Adrenal gland (tissue), 12 donors: ENCODE data around the gene DGKK. TPM values are rescaled to one million over a fixed set of nuclear protein-coding genes. Genes with fewer than 3 reads are reported as not detected.

Experiments
- DNase-seq, 7 donors: peaks; one replicate each; pipeline ENCODE4 v3.0.0-alpha.2; 2019 to 2020
- H3K27ac ChIP-seq, 5 donors: fragments of 200-600 bp; sonication (generic) in 4 of 5; 1 replicate in 3 of 5; 2 replicates in 2 of 5; pipeline versions ENCODE4 v1.5.1 to v1.8.0; 2016 to 2020; ENCODE audit warnings: mild to moderate bottlenecking in 1 of 5
- H3K27me3 ChIP-seq: fragments of 200-600 bp; 2 replicates; pipeline ENCODE4 v1.8.0; 2021
- H3K36me3 ChIP-seq, 2 donors: fragments of 200-600 bp; replicated peaks in 1 of 2; 1 replicate in 1 of 2; 2 replicates in 1 of 2; pipeline versions ENCODE4 v1.5.1 to v1.8.0; 2018 to 2022
- H3K4me1 ChIP-seq, 2 donors: fragments of 200-600 bp; replicated peaks in 1 of 2; 1 replicate in 1 of 2; 2 replicates in 1 of 2; pipeline versions ENCODE4 v1.5.1 to v1.8.0; 2018 to 2021
- H3K4me3 ChIP-seq, 4 donors: fragments of 200-600 bp; sonication (generic) in 3 of 4; one replicate each; pipeline ENCODE4 v1.5.1; 2016 to 2018
- H3K9me3 ChIP-seq, 3 donors: fragments of 200-600 bp; sonication (generic) in 1 of 3; replicated peaks in 1 of 3; 1 replicate in 2 of 3; 2 replicates in 1 of 3; pipeline versions ENCODE4 v1.5.1 to v1.8.0; 2016 to 2021
- CTCF ChIP-seq, 6 experiments: fragments of 450-650 bp in 4 of 6; fragments of 200-600 bp in 2 of 6; sonication (generic) in 1 of 6; IDR thresholded peaks; 1 replicate in 5 of 6; 2 replicates in 1 of 6; pipeline versions ENCODE4 v1.5.1 to v1.8.0; 2016 to 2021; ENCODE audit warnings: antibody characterized with exemption in 6 of 6, mild to moderate bottlenecking in 2 of 6, moderate library complexity in 1 of 6
- POLR2A ChIP-seq, 2 donors: fragments of 450-650 bp; IDR thresholded peaks; one replicate each; pipeline ENCODE4 v1.6.1; 2017; ENCODE audit warnings: antibody characterized with exemption in 2 of 2, mild to moderate bottlenecking in 2 of 2, moderate library complexity in 1 of 2
- WGBS, 4 donors: extraction: QIAGEN DNeasy Blood & Tissue Kit in 2 of 4; methylation state at CpG; one replicate each; pipeline versions ENCODE4 v1.1.5 to v1.1.7; 2013 to 2017; 5-methylcytosine and 5-hydroxymethylcytosine counted together
- intact Hi-C, 2 donors: fragments of 100-400 bp; cut with DNase I; formaldehyde crosslinking; loops; one replicate each; pipeline versions ENCODE4 v1.14.1 to v1.15.0; 2022 to 2023
- polyA plus RNA-seq, 3 donors: library from polyadenylated mRNA; stranded (reverse); fragments of 200-250 nt in 2 of 3; fragments of 350-450 nt in 1 of 3; fragmentation: Illumina TruSeq in 1 of 3; extraction: RNeasy Lipid Tissue Mini Kit (QIAGEN cat#74804) in 1 of 3; gene quantifications; one replicate each; pipeline ENCODE4 v1.2.3, GENCODE V29; 2013 to 2014
- total RNA-seq, 9 donors: library from RNA; depleted of rRNA in 4 of 9; stranded (reverse); fragments of >200 nt in 4 of 9; fragments of 120-200 nt in 1 of 9; fragmentation: NEBNext Ultra II Directional in 1 of 9; extraction: Animal tissue kit (Norgen Biotek cat#: 25700) in 1 of 9; gene quantifications; one replicate each; pipeline versions ENCODE4 v1.1.0 to v1.2.4, GENCODE V29; 2013 to 2023
- donor health status: healthy with polysubstance abuse.
- donor health status: Bipolar disorder and iron deficiency.
- donor health status: DM: yes; HTN: yes; CAD: no.
- donor health status: DM: no; HTN: no; CAD: no.
- donor health status: DM: no; HTN: no; CAD: no.
- donor health status: DM: yes; HTN: yes; CAD: no.

The DGKK gene
- total and polyA plus RNA-seq, 12 donors, result 0.04 to 5.3 (median 1.3) TPM; not detected in 3

GRCh38 chrX:50447535-50447934, 23.1 kb downstream of the DGKK start:
- Histone ChIP-seq H3K4me3 (no peak overlapping the region), H3K27ac (no peak overlapping the region), H3K9me3 (no peaks in the 10 kb centered on the region), H3K36me3 (no peaks in the 10 kb centered on the region), H3K27me3 (peaks cover 31% of the 10 kb centered on the region), H3K4me1 (no peaks in the 10 kb centered on the region)
- TF ChIP-seq CTCF (IDR thresholded peaks at IDR 0.05) (no peak), POLR2A (IDR thresholded peaks at IDR 0.05) (no peak)
- WGBS, 4 donors, result 80 to 91% (median 84%) methylated on average over 3 of the region's 3 CpGs
- no peak for DNase-seq
- intact Hi-C loops, result no loop called here

- TF ChIP-seq POLR2A (IDR thresholded peaks at IDR 0.05) (no peak), CTCF (IDR thresholded peaks at IDR 0.05) (no peak)
- H3K4me1 ChIP-seq, result no peaks in the 10 kb centered on the region
Measured at GRCh38 chrX:50442426-50443116, 28.1 kb downstream of the DGKK start.

GRCh38 chrX:50436797-50437196, 33.8 kb downstream of the DGKK start:
- TF ChIP-seq CTCF (IDR thresholded peaks at IDR 0.05) (no peak), POLR2A (IDR thresholded peaks at IDR 0.05) (no peak)
- Histone ChIP-seq H3K9me3 (no peaks in the 10 kb centered on the region), H3K27ac (no peak overlapping the region), H3K36me3 (no peaks in the 10 kb centered on the region), H3K4me1 (no peaks in the 10 kb centered on the region), H3K27me3 (peaks cover 20% of the 10 kb centered on the region), H3K4me3 (no peak overlapping the region)
- intact Hi-C loops, result no loop called here
- no peak for DNase-seq
- WGBS, 4 donors, result 73 to 88% (median 80%) methylated on average over 6 of the region's 6 CpGs

More at GRCh38 chrX:50442426-50443116, 28.1 kb downstream of the DGKK start:
- Histone ChIP-seq H3K27me3 (peaks cover 14% of the 10 kb centered on the region), H3K4me3 (no peak overlapping the region), H3K9me3 (no peaks in the 10 kb centered on the region), H3K27ac (no peak overlapping the region), H3K36me3 (no peaks in the 10 kb centered on the region)
- 62 to 85% (median 73%) methylated on average over 3 of the region's 3 CpGs for WGBS, 4 donors
- intact Hi-C loops, result no loop called here
- no peak for DNase-seq

GRCh38 chrX:50432829-50433289, 37.8 kb downstream of the DGKK start:
- no peaks in the 10 kb centered on the region for H3K9me3 ChIP-seq
- no peak overlapping the region for H3K4me3 ChIP-seq
- DNase-seq, result no peak
- WGBS, 4 donors, result 58 to 70% (median 67%) methylated on average over 3 of the region's 3 CpGs
- TF ChIP-seq POLR2A (IDR thresholded peaks at IDR 0.05) (no peak), CTCF (IDR thresholded peaks at IDR 0.05) (no peak)
- no peaks in the 10 kb centered on the region for H3K4me1 ChIP-seq
- intact Hi-C loops, result no loop called here
- H3K27me3 ChIP-seq, result peaks cover 24% of the 10 kb centered on the region
- no peak overlapping the region for H3K27ac ChIP-seq
- H3K36me3 ChIP-seq, result no peaks in the 10 kb centered on the region
